Psoas muscle (tissue), 8 donors: ENCODE data around the gene KCNV2. TPM values are rescaled to one million over a fixed set of nuclear protein-coding genes. Genes with fewer than 3 reads are reported as not detected.

Experiments
- ATAC-seq, 4 donors: fragments of 200-7000 bp; cut with Tn5 transposase; one replicate each; pipeline ENCODE4 v1.9.1; 2020; ENCODE audit warnings: moderate library complexity in 3 of 4, mild to moderate bottlenecking in 2 of 4
- DNase-seq, 2 donors: peaks; one replicate each; pipeline ENCODE4 v3.0.0-alpha.2; 2020
- H3K27ac ChIP-seq: fragments of 200-600 bp; one replicate; pipeline ENCODE4 v1.8.0; 2022
- H3K27me3 ChIP-seq, 3 donors: fragments of 200-600 bp in 1 of 3; one replicate each; pipeline versions ENCODE4 v1.6.1 to v1.8.0; 2013 to 2022; ENCODE audit warnings: low read length in 2 of 3, mild to moderate bottlenecking in 2 of 3, moderate library complexity in 1 of 3; ENCODE audit not compliant: insufficient read depth in 3 of 3
- H3K36me3 ChIP-seq, 2 donors: fragments of 200-600 bp in 1 of 2; one replicate each; pipeline versions ENCODE4 v1.6.1 to v1.8.0; 2013 to 2022; ENCODE audit warnings: low read depth in 1 of 2, mild to moderate bottlenecking in 1 of 2, moderate library complexity in 1 of 2; ENCODE audit not compliant: insufficient read depth in 1 of 2
- H3K4me1 ChIP-seq: fragments of 200-600 bp; one replicate; pipeline ENCODE4 v1.8.0; 2022
- H3K4me3 ChIP-seq: fragments of 200-600 bp; one replicate; pipeline ENCODE4 v1.8.0; 2022; ENCODE audit warnings: mild to moderate bottlenecking
- H3K9me3 ChIP-seq: fragments of 200-600 bp; one replicate; pipeline ENCODE4 v1.8.0; 2022
- CTCF ChIP-seq: fragments of 200-600 bp; IDR thresholded peaks from one replicate; pipeline ENCODE4 v1.8.0; 2022; ENCODE audit warnings: antibody characterized with exemption
- WGBS, 3 donors: extraction: QIAGEN DNeasy Blood & Tissue Kit; methylation state at CpG; one replicate each; pipeline versions ENCODE4 v1.1.6 to v1.1.7; 2013; 5-methylcytosine and 5-hydroxymethylcytosine counted together
- intact Hi-C, 2 donors: fragments of 100-400 bp; cut with DNase I; formaldehyde crosslinking; loops; one replicate each; pipeline versions ENCODE4 v1.11.0 to v1.14.2; 2022
- polyA plus RNA-seq, 3 donors: library from polyadenylated mRNA; stranded (reverse); fragments of 200-250 nt; gene quantifications; one replicate each; pipeline ENCODE4 v1.2.3, GENCODE V29; 2013
- total RNA-seq, 4 donors: library from RNA; stranded (reverse); fragmentation: NEBNext Ultra II Directional in 2 of 4; extraction: Animal tissue kit (Norgen Biotek cat#: 25700) in 2 of 4; gene quantifications; one replicate each; pipeline versions ENCODE4 v1.2.1 to v1.2.4, GENCODE V29; 2021 to 2023
- donor health status: healthy with polysubstance abuse.
- donor health status: DM: no; HTN: no; CAD: no; lungs with moderate emphysema.
- donor health status: Bipolar disorder and iron deficiency.
- donor health status: healthy.
- donor health status: DM: yes; HTN: yes; CAD: no.
- donor health status: DM: no; HTN: no; CAD: no.
- donor health status: DM: no; HTN: no; CAD: no.
- donor health status: DM: yes; HTN: yes; CAD: no.

The KCNV2 gene
- total and polyA plus RNA-seq, 7 donors: not detected

- ATAC-seq (no peak), DNase-seq (no peak)
- Histone ChIP-seq H3K4me3 (no peak overlapping the region), H3K4me1 (no peaks in the 10 kb centered on the region), H3K27ac (no peak overlapping the region), H3K9me3 (no peaks in the 10 kb centered on the region), H3K36me3 (no peaks in the 10 kb centered on the region), H3K27me3 (no peaks in the 10 kb centered on the region)
- 95 to 96% (median 95%) methylated on average over 3 of the region's 3 CpGs for WGBS, 3 donors
- TF ChIP-seq CTCF: no peak
- intact Hi-C loops: no loop called here
These were observed 28.7 kb upstream of the KCNV2 start for GRCh38 chr9:2688636-2689035.

- no peak overlapping the region for H3K4me3 ChIP-seq
- no peaks in the 10 kb centered on the region for H3K27me3 ChIP-seq
- DNase-seq (no peak), ATAC-seq (no peak)
- H3K27ac ChIP-seq: no peak overlapping the region
- WGBS, 3 donors: 89 to 97% (median 94%) methylated on average over 1 of the region's 1 CpG
- H3K9me3 ChIP-seq: no peaks in the 10 kb centered on the region
- intact Hi-C loops: no loop called here
- no peaks in the 10 kb centered on the region for H3K4me1 ChIP-seq
- no peak for TF ChIP-seq CTCF
- H3K36me3 ChIP-seq: no peaks in the 10 kb centered on the region
These were observed 26.1 kb upstream of the KCNV2 start for GRCh38 chr9:2691212-2691611.

- Histone ChIP-seq H3K4me3 (no peak overlapping the region), H3K27me3 (no peaks in the 10 kb centered on the region), H3K27ac (no peak overlapping the region), H3K4me1 (no peaks in the 10 kb centered on the region), H3K36me3 (no peaks in the 10 kb centered on the region), H3K9me3 (no peaks in the 10 kb centered on the region)
- TF ChIP-seq CTCF: no peak
- DNase-seq (no peak), ATAC-seq (no peak)
- 48 to 63% (median 58%) methylated on average over 2 of the region's 2 CpGs for WGBS, 3 donors
- intact Hi-C loops: no loop called here
These were observed 25.7 kb upstream of the KCNV2 start for GRCh38 chr9:2691626-2692025.

- no peaks in the 10 kb centered on the region for H3K36me3 ChIP-seq
- WGBS, 3 donors: 71 to 81% (median 73%) methylated on average over 3 of the region's 3 CpGs
- H3K4me3 ChIP-seq: no peak overlapping the region
- intact Hi-C loops: no loop called here
- H3K9me3 ChIP-seq: no peaks in the 10 kb centered on the region
- ATAC-seq: peak in 1 of 4 donors; percentile 25
- TF ChIP-seq CTCF: no peak
- H3K27ac ChIP-seq: no peak overlapping the region
- H3K27me3 ChIP-seq: no peaks in the 10 kb centered on the region
- DNase-seq: no peak
- no peaks in the 10 kb centered on the region for H3K4me1 ChIP-seq
These were observed 24.3 kb upstream of the KCNV2 start for GRCh38 chr9:2693056-2693455.

GRCh38 chr9:2697492-2697891, 19.8 kb upstream of the KCNV2 start:
- Histone ChIP-seq H3K4me3 (no peak overlapping the region), H3K27ac (no peak overlapping the region), H3K27me3 (no peaks in the 10 kb centered on the region), H3K9me3 (no peaks in the 10 kb centered on the region), H3K36me3 (no peaks in the 10 kb centered on the region), H3K4me1 (peaks cover 10% of the 10 kb centered on the region)
- intact Hi-C loops: no loop called here
- no peak for ATAC-seq
- WGBS, 3 donors: 81 to 90% (median 82%) methylated on average over 3 of the region's 3 CpGs
- no peak for TF ChIP-seq CTCF
- DNase-seq: no peak
